Ovary (tissue), 3 donors: ENCODE data around the gene NLN.

Experiments used
- EP300 ChIP-seq: sonication (generic); formaldehyde crosslinking; IDR thresholded peaks from one replicate; pipeline ENCODE4 v1.6.1; 2017; ENCODE audit warnings: antibody characterized with exemption
- POLR2A ChIP-seq: fragments of 450-650 bp; IDR thresholded peaks from one replicate; pipeline ENCODE4 v1.6.1; 2017; ENCODE audit warnings: antibody characterized with exemption, mild to moderate bottlenecking, moderate library complexity
- TF ChIP-seq, protein P1 (sequence below), 3 donors: fragments of 450-650 bp in 2 of 3; fragments of 200-600 bp in 1 of 3; IDR thresholded peaks; one replicate each; pipeline versions ENCODE4 v1.5.1 to v1.8.0; 2016 to 2022; ENCODE audit warnings: antibody characterized with exemption in 3 of 3, mild to moderate bottlenecking in 1 of 3
- donor health status: DM: no; HTN: no; CAD: no.

DNA sequence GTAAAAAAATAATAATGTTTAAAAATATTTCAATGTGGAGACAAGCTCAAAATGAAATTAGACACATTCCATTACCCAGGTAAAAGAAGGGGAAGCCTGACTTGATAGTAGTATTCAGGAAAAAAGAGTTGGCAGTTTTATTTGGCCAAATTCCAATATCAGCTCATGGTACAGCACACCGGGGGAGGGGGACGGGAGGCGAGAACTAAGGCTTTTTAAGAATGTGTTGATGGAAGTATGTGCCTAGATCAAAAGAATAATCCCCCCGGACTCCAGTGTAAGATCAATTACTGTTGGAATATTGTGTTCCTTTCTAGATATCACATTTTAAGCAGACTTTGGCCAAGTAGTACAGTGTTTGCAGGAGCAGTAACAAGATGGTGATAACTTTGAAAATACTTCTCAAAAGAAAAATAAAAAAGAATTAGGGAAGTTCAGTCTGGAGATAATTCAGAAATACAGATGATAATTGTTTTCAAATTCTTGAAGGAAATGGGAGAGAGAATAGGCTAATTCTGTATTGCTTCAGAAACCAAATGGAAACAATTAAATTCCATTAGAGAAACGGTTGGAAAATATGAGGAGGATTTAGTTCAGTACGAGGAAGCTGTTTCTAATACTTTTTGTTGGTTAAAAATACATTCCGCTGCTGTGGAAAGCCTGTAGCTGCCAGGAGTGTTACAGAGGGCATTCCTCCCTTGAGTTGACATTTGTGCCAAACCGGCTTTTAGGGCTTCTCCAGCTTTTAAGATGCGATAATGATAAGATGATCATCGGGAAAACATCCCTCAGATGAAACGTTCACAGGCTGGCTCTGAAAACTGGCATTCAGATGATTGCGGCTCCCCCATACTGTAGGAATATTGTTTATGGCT, 106.3 kb downstream of the NLN start:
- TF ChIP-seq POLR2A (no peak), EP300 (no peak)
- TF ChIP-seq, protein P1, sequence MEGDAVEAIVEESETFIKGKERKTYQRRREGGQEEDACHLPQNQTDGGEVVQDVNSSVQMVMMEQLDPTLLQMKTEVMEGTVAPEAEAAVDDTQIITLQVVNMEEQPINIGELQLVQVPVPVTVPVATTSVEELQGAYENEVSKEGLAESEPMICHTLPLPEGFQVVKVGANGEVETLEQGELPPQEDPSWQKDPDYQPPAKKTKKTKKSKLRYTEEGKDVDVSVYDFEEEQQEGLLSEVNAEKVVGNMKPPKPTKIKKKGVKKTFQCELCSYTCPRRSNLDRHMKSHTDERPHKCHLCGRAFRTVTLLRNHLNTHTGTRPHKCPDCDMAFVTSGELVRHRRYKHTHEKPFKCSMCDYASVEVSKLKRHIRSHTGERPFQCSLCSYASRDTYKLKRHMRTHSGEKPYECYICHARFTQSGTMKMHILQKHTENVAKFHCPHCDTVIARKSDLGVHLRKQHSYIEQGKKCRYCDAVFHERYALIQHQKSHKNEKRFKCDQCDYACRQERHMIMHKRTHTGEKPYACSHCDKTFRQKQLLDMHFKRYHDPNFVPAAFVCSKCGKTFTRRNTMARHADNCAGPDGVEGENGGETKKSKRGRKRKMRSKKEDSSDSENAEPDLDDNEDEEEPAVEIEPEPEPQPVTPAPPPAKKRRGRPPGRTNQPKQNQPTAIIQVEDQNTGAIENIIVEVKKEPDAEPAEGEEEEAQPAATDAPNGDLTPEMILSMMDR (IDR thresholded peaks at IDR 0.05) = no peak
